GM12878 (cell line): ENCODE measurements around the gene YARS1.

Experiments
- CTCF ChIP-seq, 3 experiments: IDR thresholded peaks in 2 of 3; conservative IDR thresholded peaks in 1 of 3; 2 replicates each; pipeline ENCODE4 v1.5.1; 2011; ENCODE audit warnings: low read depth in 3 of 3, low read length in 3 of 3, mild to moderate bottlenecking in 3 of 3, control low read depth in 2 of 3, moderate library complexity in 2 of 3, inconsistent platforms in 1 of 3, mixed read lengths in 1 of 3; ENCODE audit not compliant: control insufficient read depth in 2 of 3, insufficient read depth in 1 of 3; ENCODE audit errors: extremely low read depth in 1 of 3
- GABPA ChIP-seq: IDR thresholded peaks from 2 replicates; pipeline ENCODE4 v1.6.1; 2014; ENCODE audit warnings: antibody characterized with exemption, low read depth, mild to moderate bottlenecking, inconsistent platforms
- NR2C1 ChIP-seq: fragments of 450-650 bp; IDR thresholded peaks from 2 replicates; pipeline ENCODE4 v1.6.1; 2017; ENCODE audit warnings: antibody characterized with exemption, mild to moderate bottlenecking, moderate library complexity
- POLR2AphosphoS5 ChIP-seq: IDR thresholded peaks from 2 replicates; pipeline ENCODE4 v1.6.1; 2011; ENCODE audit warnings: mild to moderate bottlenecking, low read length, inconsistent platforms

GRCh38 chr1:32806910-32807523 lies 10.1 kb downstream of the YARS1 start:
- no peak for TF ChIP-seq NR2C1
- TF ChIP-seq POLR2AphosphoS5: no peak
- TF ChIP-seq GABPA: no peak
- no peak for TF ChIP-seq CTCF (IDR thresholded peaks at IDR 0.05 in 2 of 3, conservative IDR thresholded peaks at IDR 0.05 in 1 of 3; ENCODE audit: control insufficient read depth in 2 of 3, extremely low read depth in 1 of 3, insufficient read depth in 1 of 3, low read depth in 3 of 3, low read length in 3 of 3)
